Endodermal cell (in vitro differentiated cells): ENCODE results near the gene IFT88. TPM values are rescaled to one million over a fixed set of nuclear protein-coding genes. Genes with fewer than 3 reads are reported as not detected.

Experiments used
- DNase-seq: peaks from one replicate; pipeline ENCODE4 v3.0.0-alpha.2; 2017
- H3K27ac ChIP-seq: 2 replicates; pipeline ENCODE4 v1.5.1; 2013; ENCODE audit warnings: mild to moderate bottlenecking, low read depth, low read length, moderate library complexity
- H3K27me3 ChIP-seq: 2 replicates; pipeline ENCODE4 v1.6.1; 2013; ENCODE audit warnings: mild to moderate bottlenecking, low read length, moderate library complexity; ENCODE audit not compliant: insufficient read depth, control insufficient read depth, poor library complexity, severe bottlenecking
- H3K36me3 ChIP-seq: 2 replicates; pipeline ENCODE4 v1.7.0; 2013; ENCODE audit warnings: mild to moderate bottlenecking, low read length, moderate library complexity; ENCODE audit not compliant: control insufficient read depth, insufficient read depth
- H3K4me1 ChIP-seq: one replicate; pipeline ENCODE4 v1.7.0; 2013; ENCODE audit warnings: low read length; ENCODE audit not compliant: control insufficient read depth, insufficient read depth
- H3K4me3 ChIP-seq: 2 replicates; pipeline ENCODE4 v1.5.1; 2013; ENCODE audit warnings: mild to moderate bottlenecking, low read length, moderate library complexity
- H3K9ac ChIP-seq: 2 replicates; pipeline ENCODE4 v1.6.1; 2013; ENCODE audit warnings: mild to moderate bottlenecking, low read length, moderate library complexity; ENCODE audit not compliant: poor library complexity, severe bottlenecking; ENCODE audit errors: extremely low read depth
- H3K9me3 ChIP-seq: 2 replicates; pipeline ENCODE4 v1.6.1; 2013; ENCODE audit warnings: mild to moderate bottlenecking, low read length, moderate library complexity; ENCODE audit not compliant: control insufficient read depth
- H3K27ac Mint-ChIP-seq: 2 replicates; pipeline ENCODE4 v1.8.0; 2020; ENCODE audit warnings: mixed read lengths
- H3K27me3 Mint-ChIP-seq: 2 replicates; pipeline ENCODE4 v1.8.0; 2021; ENCODE audit warnings: mild to moderate bottlenecking, mixed read lengths; ENCODE audit not compliant: insufficient read depth
- H3K36me3 Mint-ChIP-seq: 2 replicates; pipeline ENCODE4 v1.8.0; 2020; ENCODE audit warnings: low read depth, mixed read lengths
- H3K4me1 Mint-ChIP-seq: 2 replicates; pipeline ENCODE4 v1.8.0; 2020; ENCODE audit warnings: mixed read lengths
- H3K4me3 Mint-ChIP-seq: 2 replicates; pipeline ENCODE4 v1.8.0; 2020; ENCODE audit warnings: mild to moderate bottlenecking, moderate library complexity, mixed read lengths
- H3K9me3 Mint-ChIP-seq: 2 replicates; pipeline ENCODE4 v1.8.0; 2020; ENCODE audit warnings: mild to moderate bottlenecking, mixed read lengths
- WGBS, 2 experiments: methylation state at CpG; one replicate each; pipeline versions ENCODE4 v1.1.5 to v1.1.7; 2013; ENCODE audit warnings: missing lambda C conversion rate in 2 of 2, mixed read lengths in 1 of 2; ENCODE audit not compliant: insufficient coverage in 1 of 2, insufficient read length in 1 of 2; 5-methylcytosine and 5-hydroxymethylcytosine counted together
- total RNA-seq, 2 donors: library from RNA; stranded (reverse); fragmentation: NEBNext Ultra II Directional in 1 of 2; extraction: Animal tissue kit (Norgen Biotek cat#: 25700) in 1 of 2; gene quantifications; 2 replicates in 1 of 2; 3 replicates in 1 of 2; pipeline ENCODE4 v1.2.1, GENCODE V29; 2021
- TF ChIP-seq, protein P1 (sequence below): fragments of 200-600 bp; sonication (generic); conservative IDR thresholded peaks from 2 replicates; pipeline ENCODE4 v1.5.0; 2021; ENCODE audit warnings: antibody characterized with exemption, mild to moderate bottlenecking

The IFT88 gene
- total RNA-seq, 2 donors from 2014 or later = 15.2 to 18.7 TPM

DNA sequence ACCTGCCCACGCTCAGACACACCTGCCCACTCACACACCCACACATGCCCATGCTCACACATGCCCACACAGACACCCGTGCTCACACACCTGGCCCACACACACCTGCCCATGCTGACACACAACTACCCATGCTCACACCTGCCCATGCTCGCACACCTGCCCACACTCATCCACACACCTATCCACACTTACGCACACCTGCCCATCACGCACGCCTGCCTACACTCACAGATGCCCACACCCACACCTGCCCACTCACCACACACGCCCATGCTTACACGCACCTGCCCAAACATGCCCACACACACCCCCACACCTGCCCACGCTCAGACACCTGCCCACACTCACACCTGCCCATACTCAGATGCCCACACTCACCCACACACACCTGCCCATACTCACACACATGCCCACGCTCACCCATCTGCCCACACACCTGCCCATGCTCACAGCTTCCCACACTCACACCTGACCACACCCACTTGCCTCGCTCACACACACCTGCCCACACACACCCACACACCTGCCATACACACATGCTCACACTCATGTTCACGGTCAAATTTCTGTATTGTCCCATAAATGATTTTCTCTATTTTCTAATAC lies 152.1 kb downstream of the IFT88 start:
- WGBS, 2 experiments = 88 to 89% methylated on average over 3 to 12 of the region's 12 CpGs
- TF ChIP-seq, protein P1, sequence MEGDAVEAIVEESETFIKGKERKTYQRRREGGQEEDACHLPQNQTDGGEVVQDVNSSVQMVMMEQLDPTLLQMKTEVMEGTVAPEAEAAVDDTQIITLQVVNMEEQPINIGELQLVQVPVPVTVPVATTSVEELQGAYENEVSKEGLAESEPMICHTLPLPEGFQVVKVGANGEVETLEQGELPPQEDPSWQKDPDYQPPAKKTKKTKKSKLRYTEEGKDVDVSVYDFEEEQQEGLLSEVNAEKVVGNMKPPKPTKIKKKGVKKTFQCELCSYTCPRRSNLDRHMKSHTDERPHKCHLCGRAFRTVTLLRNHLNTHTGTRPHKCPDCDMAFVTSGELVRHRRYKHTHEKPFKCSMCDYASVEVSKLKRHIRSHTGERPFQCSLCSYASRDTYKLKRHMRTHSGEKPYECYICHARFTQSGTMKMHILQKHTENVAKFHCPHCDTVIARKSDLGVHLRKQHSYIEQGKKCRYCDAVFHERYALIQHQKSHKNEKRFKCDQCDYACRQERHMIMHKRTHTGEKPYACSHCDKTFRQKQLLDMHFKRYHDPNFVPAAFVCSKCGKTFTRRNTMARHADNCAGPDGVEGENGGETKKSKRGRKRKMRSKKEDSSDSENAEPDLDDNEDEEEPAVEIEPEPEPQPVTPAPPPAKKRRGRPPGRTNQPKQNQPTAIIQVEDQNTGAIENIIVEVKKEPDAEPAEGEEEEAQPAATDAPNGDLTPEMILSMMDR = no peak
- H3K4me3 Mint-ChIP-seq = no peak overlapping the region

DNA sequence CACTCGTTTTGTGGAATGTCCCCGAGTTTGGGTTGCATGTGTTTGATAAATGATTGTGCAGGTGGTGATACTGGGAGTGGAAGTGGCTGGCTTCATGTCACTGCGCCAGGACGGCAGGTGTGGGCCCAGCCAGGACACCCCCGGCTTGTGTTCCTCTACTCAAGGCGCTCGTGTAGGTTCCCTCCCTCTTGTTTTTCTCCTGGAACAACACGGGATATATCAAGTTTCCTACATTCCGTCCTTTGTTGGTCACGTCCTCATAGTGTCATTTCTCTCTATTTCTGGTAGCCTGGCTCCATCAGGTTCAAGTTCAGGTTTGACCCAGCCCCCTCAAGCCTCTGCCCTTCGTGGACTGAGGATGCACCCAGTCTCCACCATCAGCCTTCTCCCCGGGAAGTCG lies 152.8 kb downstream of the IFT88 start:
- H3K9ac ChIP-seq = no peak overlapping the region
- Mint-ChIP-seq H3K27me3 (peaks cover 11% of the 10 kb centered on the region), H3K27ac (no peak overlapping the region), H3K4me3 (no peak overlapping the region), H3K9me3 (no peaks in the 10 kb centered on the region), H3K4me1 (no peaks in the 10 kb centered on the region), H3K36me3 (no peaks in the 10 kb centered on the region)
- peaks cover 10% of the 10 kb centered on the region for H3K4me1 ChIP-seq
- DNase-seq = no peak
- H3K27me3 ChIP-seq = peaks cover 30% of the 10 kb centered on the region
- TF ChIP-seq, protein P1 = no peak
- H3K27ac ChIP-seq = no peak overlapping the region
- no peaks in the 10 kb centered on the region for H3K36me3 ChIP-seq
- H3K9me3 ChIP-seq = no peaks in the 10 kb centered on the region
- no peak overlapping the region for H3K4me3 ChIP-seq
- 89 to 94% methylated on average over 10 to 13 of the region's 13 CpGs for WGBS, 2 experiments

More for the DNA sequence above, 152.1 kb downstream of the IFT88 start:
- H3K36me3 Mint-ChIP-seq = no peaks in the 10 kb centered on the region
- Histone ChIP-seq H3K27me3 (peaks cover 30% of the 10 kb centered on the region), H3K27ac (no peak overlapping the region), H3K4me3 (no peak overlapping the region), H3K4me1 (peaks cover 10% of the 10 kb centered on the region), H3K36me3 (no peaks in the 10 kb centered on the region), H3K9me3 (no peaks in the 10 kb centered on the region), H3K9ac (no peak overlapping the region)
- DNase-seq = no peak
- peaks cover 11% of the 10 kb centered on the region for H3K27me3 Mint-ChIP-seq
- peaks cover under 1% of the 10 kb centered on the region for H3K4me1 Mint-ChIP-seq
- H3K9me3 Mint-ChIP-seq = no peaks in the 10 kb centered on the region
- H3K27ac Mint-ChIP-seq = no peak overlapping the region

DNA sequence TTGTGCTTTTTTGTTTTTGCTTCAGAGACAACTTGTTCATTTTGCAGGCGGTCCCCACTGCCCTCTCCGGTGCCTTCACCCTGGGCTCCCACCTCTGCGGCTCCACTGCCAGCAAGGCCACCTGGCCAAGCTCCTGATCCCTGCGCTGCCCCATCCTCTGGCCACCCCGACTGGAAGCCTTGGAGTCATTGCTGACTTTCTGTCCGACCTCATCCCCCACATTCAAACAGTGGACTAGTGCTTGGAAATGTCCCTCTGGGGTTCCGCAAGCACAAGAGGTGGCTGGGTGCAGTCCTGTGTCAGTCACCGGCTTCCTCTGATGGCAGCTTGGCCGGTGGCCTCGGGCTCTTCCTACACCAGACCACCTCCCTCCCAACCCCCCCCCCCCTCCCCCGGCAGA lies 153.5 kb downstream of the IFT88 start:
- TF ChIP-seq, protein P1 = no peak
- no peak overlapping the region for H3K27ac ChIP-seq
- no peaks in the 10 kb centered on the region for H3K9me3 Mint-ChIP-seq
- no peak overlapping the region for H3K27ac Mint-ChIP-seq
- no peak overlapping the region for H3K9ac ChIP-seq
- H3K27me3 ChIP-seq = peaks cover 30% of the 10 kb centered on the region
- H3K4me1 Mint-ChIP-seq = no peaks in the 10 kb centered on the region
- DNase-seq = no peak
- H3K4me1 ChIP-seq = peaks cover 10% of the 10 kb centered on the region
- no peaks in the 10 kb centered on the region for H3K36me3 Mint-ChIP-seq
- peaks cover 9% of the 10 kb centered on the region for H3K27me3 Mint-ChIP-seq
- H3K36me3 ChIP-seq = no peaks in the 10 kb centered on the region
- H3K4me3 ChIP-seq = no peak overlapping the region
- WGBS, 2 experiments = 86 to 96% methylated on average over 5 to 10 of the region's 11 CpGs
- H3K9me3 ChIP-seq = no peaks in the 10 kb centered on the region
- H3K4me3 Mint-ChIP-seq = no peak overlapping the region
